HEK293 (cell line): ENCODE data around the gene RER1.

Experiments
- CTCF ChIA-PET: fragments of 350-600 bp; formaldehyde crosslinking; extraction: SDS; loops from one replicate; lab custom pipeline; 2021; ENCODE audit warnings: antibody characterized with exemption; lab: Yijun Ruan, JAX
- POLR2A ChIA-PET: fragments of 300-600 bp; formaldehyde crosslinking; extraction: SDS; loops from one replicate; lab custom pipeline; 2020; ENCODE audit warnings: antibody characterized with exemption, inconsistent platforms; lab: Yijun Ruan, JAX
- H3K27ac ChIP-seq: fragments of 200-500 bp; sonication (Bioruptor generic); 2 replicates; pipeline ENCODE4 v1.5.1; 2014; ENCODE audit warnings: low read depth, low read length, control low read depth, inconsistent platforms; ENCODE audit errors: extremely low read depth
- H3K36me3 ChIP-seq, 2 experiments: fragments of 200-500 bp in 1 of 2; sonication (Bioruptor generic) in 1 of 2; 1 replicate in 1 of 2; 2 replicates in 1 of 2; pipeline ENCODE4 v1.5.1; 2014 to 2017; ENCODE audit warnings: inconsistent platforms in 2 of 2, low read length in 2 of 2; ENCODE audit not compliant: control insufficient read depth in 2 of 2, insufficient read depth in 1 of 2
- H3K4me1 ChIP-seq: fragments of 200-500 bp; sonication (Bioruptor generic); 2 replicates; pipeline ENCODE4 v1.5.1; 2014; ENCODE audit warnings: mild to moderate bottlenecking, low read length, inconsistent platforms; ENCODE audit not compliant: control insufficient read depth, insufficient read depth
- H3K4me3 ChIP-seq: 2 replicates; pipeline ENCODE4 v1.5.1; 2011; ENCODE audit warnings: low read depth, mild to moderate bottlenecking, control low read depth, low read length, moderate library complexity
- H3K9me3 ChIP-seq: fragments of 200-500 bp; sonication (Bioruptor generic); 2 replicates; pipeline ENCODE4 v1.5.1; 2014; ENCODE audit warnings: low read depth, low read length, inconsistent platforms; ENCODE audit not compliant: control insufficient read depth, insufficient read depth
- CTCF ChIP-seq: fragments of 450-650 bp; formaldehyde crosslinking; IDR thresholded peaks from 2 replicates; pipeline ENCODE4 v1.5.1; 2016; ENCODE audit warnings: missing biosample characterization, missing genetic modification characterization
- PATZ1 ChIP-seq: fragments of 450-650 bp; formaldehyde crosslinking; IDR thresholded peaks from 2 replicates; pipeline ENCODE4 v1.5.1; 2016; ENCODE audit warnings: missing biosample characterization, missing genetic modification characterization
- PRDM4 ChIP-seq: fragments of 450-650 bp; formaldehyde crosslinking; IDR thresholded peaks from 2 replicates; pipeline ENCODE4 v1.5.1; 2017; ENCODE audit warnings: missing biosample characterization, missing genetic modification characterization
- ZNF223 ChIP-seq: fragments of 450-650 bp; formaldehyde crosslinking; IDR thresholded peaks from 2 replicates; pipeline ENCODE4 v1.5.1; 2016; ENCODE audit warnings: missing biosample characterization, missing genetic modification characterization
- ZNF23 ChIP-seq: fragments of 450-650 bp; formaldehyde crosslinking; IDR thresholded peaks from 2 replicates; pipeline ENCODE4 v1.5.1; 2016; ENCODE audit warnings: missing biosample characterization, missing genetic modification characterization, borderline replicate concordance
- ZNF350 ChIP-seq: fragments of 450-650 bp; formaldehyde crosslinking; IDR thresholded peaks from 2 replicates; pipeline ENCODE4 v1.5.0; 2017; ENCODE audit warnings: missing biosample characterization, mild to moderate bottlenecking, missing genetic modification characterization
- ZNF362 ChIP-seq: fragments of 450-650 bp; formaldehyde crosslinking; IDR thresholded peaks from 2 replicates; pipeline ENCODE4 v1.5.1; 2016; ENCODE audit warnings: missing biosample characterization, missing genetic modification characterization
- ZNF394 ChIP-seq: fragments of 450-650 bp; formaldehyde crosslinking; IDR thresholded peaks from 2 replicates; pipeline ENCODE4 v1.5.1; 2016; ENCODE audit warnings: missing biosample characterization, missing genetic modification characterization, mild to moderate bottlenecking, moderate library complexity, borderline replicate concordance
- ZNF510 ChIP-seq: fragments of 450-650 bp; formaldehyde crosslinking; IDR thresholded peaks from 2 replicates; pipeline ENCODE4 v1.5.1; 2018; ENCODE audit warnings: mild to moderate bottlenecking, missing genetic modification characterization, missing biosample characterization; ENCODE audit not compliant: insufficient replicate concordance
- ZNF561 ChIP-seq: fragments of 450-650 bp; IDR thresholded peaks from 2 replicates; pipeline ENCODE4 v1.5.1; 2018; ENCODE audit warnings: missing biosample characterization, missing genetic modification characterization, borderline replicate concordance
- ZNF585B ChIP-seq: fragments of 450-650 bp; formaldehyde crosslinking; IDR thresholded peaks from 2 replicates; pipeline ENCODE4 v1.5.1; 2016; ENCODE audit warnings: missing biosample characterization, missing genetic modification characterization
- ZNF596 ChIP-seq: fragments of 450-650 bp; IDR thresholded peaks from 2 replicates; pipeline ENCODE4 v1.5.0; 2018; ENCODE audit warnings: missing biosample characterization, mild to moderate bottlenecking, missing genetic modification characterization, moderate library complexity
- ZNF660 ChIP-seq: fragments of 450-650 bp; IDR thresholded peaks from 2 replicates; pipeline ENCODE4 v1.5.1; 2018; ENCODE audit warnings: missing biosample characterization, mild to moderate bottlenecking, missing genetic modification characterization
- TF ChIP-seq, protein P1 (sequence below): fragments of 450-650 bp; formaldehyde crosslinking; IDR thresholded peaks from 2 replicates; pipeline ENCODE4 v1.5.1; 2016; ENCODE audit warnings: missing biosample characterization, missing genetic modification characterization
- TF ChIP-seq, protein P2 (sequence below): fragments of 450-650 bp; formaldehyde crosslinking; IDR thresholded peaks from 2 replicates; pipeline ENCODE4 v1.5.1; 2016; ENCODE audit warnings: missing biosample characterization, missing genetic modification characterization

RER1 gene

GRCh38 chr1:2391931-2392509, 379 bp downstream of the RER1 start:
- POLR2A ChIA-PET, result interaction anchor here (0.6 to 1.9 kb wide), 19 partner anchors 9 to 777 kb away, joined by 3 to 24 read pairs (median 5); partner anchors contain the start of genes FAAP20, PANK4 and SKI
- H3K9me3 ChIP-seq, result no peaks in the 10 kb centered on the region
- peak overlapping the region; percentile 76 for H3K4me3 ChIP-seq
- CTCF ChIA-PET, result interaction anchor here (1.0 to 3.1 kb wide), 4 partner anchors 10 to 217 kb away, joined by 3 to 18 read pairs (median 4); partner anchors contain the start of gene FAAP20
- H3K36me3 ChIP-seq, result peaks cover 4 to 72% of the 10 kb centered on the region in 2 experiments; a peak in 2 of 3 replicates
- peaks cover 3% of the 10 kb centered on the region; the same call in 1 of the 2 replicates for H3K4me1 ChIP-seq
- 0 out of 2 replicates have a peak, but pooled peaks have one; percentile 7 for TF ChIP-seq ZNF596 (tag by site-specific recombination)
- TF ChIP-seq ZNF660 (tag by site-specific recombination), result 0 out of 2 replicates have a peak, but pooled peaks have one; percentile 11
- no peak for TF ChIP-seq ZNF585B (tag by site-specific recombination)
- TF ChIP-seq ZNF23 (tag by site-specific recombination), result no peak
- TF ChIP-seq, protein P1, sequence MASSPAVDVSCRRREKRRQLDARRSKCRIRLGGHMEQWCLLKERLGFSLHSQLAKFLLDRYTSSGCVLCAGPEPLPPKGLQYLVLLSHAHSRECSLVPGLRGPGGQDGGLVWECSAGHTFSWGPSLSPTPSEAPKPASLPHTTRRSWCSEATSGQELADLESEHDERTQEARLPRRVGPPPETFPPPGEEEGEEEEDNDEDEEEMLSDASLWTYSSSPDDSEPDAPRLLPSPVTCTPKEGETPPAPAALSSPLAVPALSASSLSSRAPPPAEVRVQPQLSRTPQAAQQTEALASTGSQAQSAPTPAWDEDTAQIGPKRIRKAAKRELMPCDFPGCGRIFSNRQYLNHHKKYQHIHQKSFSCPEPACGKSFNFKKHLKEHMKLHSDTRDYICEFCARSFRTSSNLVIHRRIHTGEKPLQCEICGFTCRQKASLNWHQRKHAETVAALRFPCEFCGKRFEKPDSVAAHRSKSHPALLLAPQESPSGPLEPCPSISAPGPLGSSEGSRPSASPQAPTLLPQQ (tag by site-specific recombination), result no peak
- TF ChIP-seq ZNF561 (tag by site-specific recombination), result 0 out of 2 replicates have a peak, but pooled peaks have one; percentile 12
- TF ChIP-seq ZNF362 (tag by site-specific recombination), result no peak
- H3K27ac ChIP-seq, result peak overlapping the region; percentile 58; the same call in 1 of the 2 replicates

GRCh38 chr1:2392686-2393085, 1.0 kb downstream of the RER1 start:
- TF ChIP-seq, protein P2, sequence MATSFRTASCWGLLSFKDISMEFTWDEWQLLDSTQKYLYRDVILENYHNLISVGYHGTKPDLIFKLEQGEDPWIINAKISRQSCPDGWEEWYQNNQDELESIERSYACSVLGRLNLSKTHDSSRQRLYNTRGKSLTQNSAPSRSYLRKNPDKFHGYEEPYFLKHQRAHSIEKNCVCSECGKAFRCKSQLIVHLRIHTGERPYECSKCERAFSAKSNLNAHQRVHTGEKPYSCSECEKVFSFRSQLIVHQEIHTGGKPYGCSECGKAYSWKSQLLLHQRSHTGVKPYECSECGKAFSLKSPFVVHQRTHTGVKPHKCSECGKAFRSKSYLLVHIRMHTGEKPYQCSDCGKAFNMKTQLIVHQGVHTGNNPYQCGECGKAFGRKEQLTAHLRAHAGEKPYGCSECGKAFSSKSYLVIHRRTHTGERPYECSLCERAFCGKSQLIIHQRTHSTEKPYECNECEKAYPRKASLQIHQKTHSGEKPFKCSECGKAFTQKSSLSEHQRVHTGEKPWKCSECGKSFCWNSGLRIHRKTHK, result no peak
- TF ChIP-seq ZNF394 (tag by site-specific recombination) (no peak), ZNF223 (tag by site-specific recombination) (no peak), CTCF (no peak), ZNF350 (tag by site-specific recombination) (no peak), ZNF510 (tag by site-specific recombination) (no peak), PATZ1 (tag by site-specific recombination) (no peak), PRDM4 (tag by site-specific recombination) (no peak)
- POLR2A ChIA-PET, result interaction anchor here (0.6 to 1.9 kb wide), 2 partner anchors 16 to 204 kb away, joined by 3 to 24 read pairs; no protein-coding TSS in a partner anchor
- CTCF ChIA-PET, result no interaction called here

More at GRCh38 chr1:2392686-2393085, 1.0 kb downstream of the RER1 start:
- H3K4me3 ChIP-seq, result peak overlapping the region; percentile 76
- H3K27ac ChIP-seq, result no peak overlapping the region
- peaks cover 4 to 72% of the 10 kb centered on the region in 2 experiments; a peak in 2 of 3 replicates for H3K36me3 ChIP-seq
- H3K4me1 ChIP-seq, result peaks cover 3% of the 10 kb centered on the region; the same call in 1 of the 2 replicates
- H3K9me3 ChIP-seq, result no peaks in the 10 kb centered on the region
